B cell (primary cell): Measurements from ENCODE around the gene PPARG. TPM values are rescaled to one million over a fixed set of nuclear protein-coding genes. Genes with fewer than 3 reads are reported as not detected.

ENCODE experiments used
- ATAC-seq: fragments of 200-7000 bp; cut with Tn5 transposase; one replicate; pipeline ENCODE4 v1.10.0; 2021; ENCODE audit warnings: low read depth, mild to moderate bottlenecking, moderate number of reproducible peaks, moderate library complexity
- CTCF ChIA-PET: fragments of 350-600 bp; sonication (Branson Sonifier 250); formaldehyde crosslinking; loops from one replicate; lab custom pipeline; 2021; ENCODE audit warnings: antibody characterized with exemption, inconsistent platforms; lab: Charles Lee
- POLR2A ChIA-PET: fragments of 350-600 bp; sonication (Branson Sonifier 250); formaldehyde crosslinking; loops from one replicate; lab custom pipeline; 2021; ENCODE audit warnings: antibody characterized with exemption; lab: Charles Lee
- DNase-seq: peaks from one replicate; pipeline ENCODE4 v3.0.0; 2013
- H2AFZ ChIP-seq: 2 replicates; pipeline ENCODE4 v1.6.1; 2012; ENCODE audit warnings: mild to moderate bottlenecking, low read depth, low read length; ENCODE audit not compliant: insufficient read depth, poor library complexity, severe bottlenecking
- H3K27ac ChIP-seq, 2 donors: 1 replicate in 1 of 2; 2 replicates in 1 of 2; pipeline ENCODE4 v1.5.1; 2012 to 2013; ENCODE audit warnings: low read length in 2 of 2, mild to moderate bottlenecking in 2 of 2, moderate library complexity in 1 of 2
- H3K27me3 ChIP-seq, 4 experiments: fragments of 200-600 bp in 1 of 4; sonication (generic) in 1 of 4; replicated peaks in 1 of 4; 1 replicate in 2 of 4; 2 replicates in 2 of 4; pipeline versions ENCODE4 v1.6.1 to v1.7.0; 2013 to 2016; ENCODE audit warnings: low read length in 3 of 4, mild to moderate bottlenecking in 2 of 4, mixed read lengths in 1 of 4, moderate library complexity in 1 of 4; ENCODE audit not compliant: insufficient read depth in 4 of 4, control insufficient read depth in 3 of 4; ENCODE audit errors: control extremely low read depth in 1 of 4
- H3K36me3 ChIP-seq, 2 experiments: replicated peaks in 1 of 2; 1 replicate in 1 of 2; 2 replicates in 1 of 2; pipeline versions ENCODE4 v1.6.1 to v1.7.1; 2013; ENCODE audit warnings: low read length in 1 of 2; ENCODE audit not compliant: insufficient read depth in 2 of 2, control insufficient read depth in 1 of 2; ENCODE audit errors: control extremely low read depth in 1 of 2, extremely low read depth in 1 of 2
- H3K4me1 ChIP-seq, 2 donors: fragments of 200-600 bp in 1 of 2; sonication (generic) in 1 of 2; 1 replicate in 1 of 2; 2 replicates in 1 of 2; pipeline versions ENCODE4 v1.5.1 to v1.6.1; 2013 to 2017; ENCODE audit warnings: low read length in 2 of 2; ENCODE audit not compliant: control insufficient read depth in 2 of 2, insufficient read depth in 2 of 2
- H3K4me2 ChIP-seq: replicated peaks from 2 replicates; pipeline ENCODE3; 2012; ENCODE audit warnings: mild to moderate bottlenecking, low read depth, low read length; ENCODE audit not compliant: poor library complexity, severe bottlenecking
- H3K4me3 ChIP-seq, 5 experiments: fragments of 200-600 bp in 1 of 5; sonication (generic) in 1 of 5; 1 replicate in 3 of 5; 2 replicates in 2 of 5; pipeline versions ENCODE4 v1.5.1 to v1.7.0; 2011 to 2016; ENCODE audit warnings: low read length in 4 of 5, mild to moderate bottlenecking in 4 of 5, low read depth in 2 of 5, control low read depth in 1 of 5, moderate library complexity in 1 of 5; ENCODE audit not compliant: insufficient read depth in 1 of 5; ENCODE audit errors: control extremely low read depth in 1 of 5, extremely low read depth in 1 of 5
- H3K79me2 ChIP-seq: fragments of 200-600 bp; sonication (generic); one replicate; pipeline ENCODE4 v1.6.0; 2016; ENCODE audit warnings: low read length; ENCODE audit not compliant: control insufficient read depth, insufficient read depth
- H3K9ac ChIP-seq: fragments of 200-600 bp; sonication (generic); 2 replicates; pipeline ENCODE4 v1.6.1; 2017; ENCODE audit warnings: mild to moderate bottlenecking, low read length, moderate library complexity
- H3K9me3 ChIP-seq, 3 donors: one replicate each; pipeline versions ENCODE4 v1.6.1 to v1.7.1; 2013; ENCODE audit warnings: low read length in 2 of 3; ENCODE audit not compliant: control insufficient read depth in 2 of 3, insufficient read depth in 1 of 3; ENCODE audit errors: control extremely low read depth in 1 of 3
- H4K20me1 ChIP-seq: 2 replicates; pipeline ENCODE4 v1.6.0; 2012; ENCODE audit warnings: mild to moderate bottlenecking, low read length; ENCODE audit not compliant: insufficient read depth, control insufficient read depth, poor library complexity, severe bottlenecking
- H3K27ac Mint-ChIP-seq: one replicate; pipeline ENCODE4 v1.8.0; 2021; ENCODE audit warnings: mixed read lengths
- H3K27me3 Mint-ChIP-seq: one replicate; pipeline ENCODE4 v1.8.0; 2021; ENCODE audit warnings: mixed read lengths
- H3K4me1 Mint-ChIP-seq: one replicate; pipeline ENCODE4 v1.8.0; 2021; ENCODE audit warnings: mixed read lengths
- H3K4me3 Mint-ChIP-seq: one replicate; pipeline ENCODE4 v1.8.0; 2021; ENCODE audit warnings: mixed read lengths
- H3K9me3 Mint-ChIP-seq: one replicate; pipeline ENCODE4 v1.8.0; 2022; ENCODE audit warnings: mixed read lengths; ENCODE audit not compliant: insufficient read depth
- EZH2 ChIP-seq: IDR thresholded peaks from 2 replicates; pipeline ENCODE4 v1.6.1; 2012; ENCODE audit warnings: borderline replicate concordance, low read depth, mild to moderate bottlenecking, moderate library complexity, low read length; ENCODE audit not compliant: insufficient read depth, poor library complexity, severe bottlenecking
- WGBS: methylation state at CpG from one replicate; pipeline ENCODE4 v1.1.5; 2013; ENCODE audit warnings: missing lambda C conversion rate; ENCODE audit not compliant: insufficient coverage; 5-methylcytosine and 5-hydroxymethylcytosine counted together
- intact Hi-C: fragments of 100-400 bp; cut with micrococcal nuclease; formaldehyde crosslinking; loops from one replicate; pipeline ENCODE4 v1.10.0; 2022
- polyA plus RNA-seq: library from polyadenylated mRNA; depleted of rRNA; stranded (reverse); fragments of >200 nt; gene quantifications from 2 replicates; pipeline ENCODE4 v1.2.3, GENCODE V29; 2012
- total RNA-seq, 2 donors: library from RNA; stranded (reverse); fragments of 120-200 nt in 1 of 2; gene quantifications; 1 replicate in 1 of 2; 2 replicates in 1 of 2; pipeline versions ENCODE4 v1.2.3 to v1.2.4, GENCODE V29; 2013 to 2022
- TF ChIP-seq, protein P1 (sequence below): fragments of 200-600 bp; IDR thresholded peaks from one replicate; pipeline ENCODE4 v1.8.0; 2022; ENCODE audit warnings: antibody characterized with exemption, mild to moderate bottlenecking

Gene PPARG
- total and polyA plus RNA-seq, 2 donors (not counting 1 experiment from before 2014, with no cell fraction given): 0.12 to 0.44 TPM

DNA sequence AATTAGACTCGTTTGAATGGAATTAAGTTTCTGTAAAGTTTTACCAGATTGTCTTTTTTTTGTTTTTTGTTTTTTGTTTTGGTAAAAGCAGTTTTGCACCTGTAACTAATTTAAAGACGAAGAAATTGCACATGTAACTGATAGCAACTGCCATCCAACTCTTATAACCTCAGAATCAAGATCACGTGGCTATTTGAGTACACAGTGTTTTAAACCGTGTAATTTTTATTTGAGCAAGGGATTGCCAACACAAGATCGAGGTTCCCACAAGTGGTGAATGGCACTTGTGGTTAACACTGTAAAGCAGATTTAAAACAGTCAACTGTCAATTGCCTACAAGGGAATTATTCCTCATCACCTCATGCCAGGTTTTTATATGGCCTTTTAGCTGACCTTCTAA is 67.3 kb downstream of the PPARG start:
- no peak overlapping the region for H3K4me3 Mint-ChIP-seq
- Histone ChIP-seq H3K36me3 (no peaks in the 10 kb centered on the region), H3K4me3 (no peak overlapping the region), H3K27me3 (no peaks in the 10 kb centered on the region), H3K79me2 (no peaks in the 10 kb centered on the region), H3K27ac (no peak overlapping the region), H3K4me1 (no peaks in the 10 kb centered on the region), H2AFZ (no peak overlapping the region), H4K20me1 (no peaks in the 10 kb centered on the region), H3K9ac (no peak overlapping the region), H3K4me2 (no peak overlapping the region), H3K9me3 (peaks cover 0 to 3% (median 0%) of the 10 kb centered on the region in 3 donors)
- DNase-seq (no peak), ATAC-seq (no peak)
- ChIA-PET POLR2A (no interaction called here), CTCF (no interaction called here)
- no CpG with 5 or more reads among the region's 5 CpGs for WGBS
- no peak overlapping the region for H3K27ac Mint-ChIP-seq
- no peaks in the 10 kb centered on the region for H3K9me3 Mint-ChIP-seq
- peaks cover 6% of the 10 kb centered on the region for H3K27me3 Mint-ChIP-seq
- TF ChIP-seq, protein P1, sequence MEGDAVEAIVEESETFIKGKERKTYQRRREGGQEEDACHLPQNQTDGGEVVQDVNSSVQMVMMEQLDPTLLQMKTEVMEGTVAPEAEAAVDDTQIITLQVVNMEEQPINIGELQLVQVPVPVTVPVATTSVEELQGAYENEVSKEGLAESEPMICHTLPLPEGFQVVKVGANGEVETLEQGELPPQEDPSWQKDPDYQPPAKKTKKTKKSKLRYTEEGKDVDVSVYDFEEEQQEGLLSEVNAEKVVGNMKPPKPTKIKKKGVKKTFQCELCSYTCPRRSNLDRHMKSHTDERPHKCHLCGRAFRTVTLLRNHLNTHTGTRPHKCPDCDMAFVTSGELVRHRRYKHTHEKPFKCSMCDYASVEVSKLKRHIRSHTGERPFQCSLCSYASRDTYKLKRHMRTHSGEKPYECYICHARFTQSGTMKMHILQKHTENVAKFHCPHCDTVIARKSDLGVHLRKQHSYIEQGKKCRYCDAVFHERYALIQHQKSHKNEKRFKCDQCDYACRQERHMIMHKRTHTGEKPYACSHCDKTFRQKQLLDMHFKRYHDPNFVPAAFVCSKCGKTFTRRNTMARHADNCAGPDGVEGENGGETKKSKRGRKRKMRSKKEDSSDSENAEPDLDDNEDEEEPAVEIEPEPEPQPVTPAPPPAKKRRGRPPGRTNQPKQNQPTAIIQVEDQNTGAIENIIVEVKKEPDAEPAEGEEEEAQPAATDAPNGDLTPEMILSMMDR: no peak
- no peak for TF ChIP-seq EZH2
- intact Hi-C loops: no loop called here
- H3K4me1 Mint-ChIP-seq: no peaks in the 10 kb centered on the region

DNA sequence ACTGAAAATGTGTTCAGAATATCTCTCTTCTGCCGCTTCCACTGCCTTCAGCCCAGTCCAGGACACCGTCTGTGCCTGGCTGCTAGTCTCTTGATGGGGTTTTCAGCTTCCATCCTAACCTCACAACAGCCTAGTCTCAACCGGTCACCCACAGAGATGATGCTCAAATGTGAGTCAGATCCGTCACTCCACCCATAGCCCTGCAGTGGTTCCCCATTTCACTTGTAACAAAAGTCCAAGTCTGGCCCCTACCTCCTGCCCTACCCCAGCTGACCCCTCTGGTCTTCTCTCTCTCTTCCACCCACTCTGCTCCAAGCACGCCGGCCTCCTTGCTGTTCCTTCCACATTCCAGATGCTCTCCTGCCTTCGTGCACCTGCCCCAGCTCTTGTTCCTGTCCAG is 68.1 kb downstream of the PPARG start:
- no peak for TF ChIP-seq EZH2
- TF ChIP-seq, protein P1: no peak
- 95% methylated on average over 7 of the region's 7 CpGs for WGBS
- H2AFZ ChIP-seq: no peak overlapping the region
- H3K4me1 ChIP-seq: no peaks in the 10 kb centered on the region
- CTCF ChIA-PET: no interaction called here
- POLR2A ChIA-PET: no interaction called here
- H3K4me2 ChIP-seq: no peak overlapping the region
- Mint-ChIP-seq H3K27me3 (no peaks in the 10 kb centered on the region), H3K4me3 (no peak overlapping the region), H3K4me1 (no peaks in the 10 kb centered on the region), H3K9me3 (no peaks in the 10 kb centered on the region), H3K27ac (no peak overlapping the region)
- DNase-seq: no peak
- intact Hi-C loops: no loop called here
- no peak overlapping the region for H3K4me3 ChIP-seq
- H3K9ac ChIP-seq: no peak overlapping the region
- H3K79me2 ChIP-seq: no peaks in the 10 kb centered on the region
- no peak for ATAC-seq
- H3K9me3 ChIP-seq: peaks cover 0 to 3% (median 0%) of the 10 kb centered on the region in 3 donors
- H3K27ac ChIP-seq: no peak overlapping the region
- no peaks in the 10 kb centered on the region for H4K20me1 ChIP-seq
- H3K36me3 ChIP-seq: no peaks in the 10 kb centered on the region
- no peaks in the 10 kb centered on the region for H3K27me3 ChIP-seq
